ENCODE results near the gene YIPF5. TPM values are rescaled to one million over a fixed set of nuclear protein-coding genes. Genes with fewer than 3 reads are reported as not detected.

YIPF5 gene
- total RNA-seq, 1 experiment from 2014 or later: 66.9 TPM

- no peaks in the 10 kb centered on the region for H3K27me3 Mint-ChIP-seq (ENCODE audit: unreplicated experiment)
- no peak overlapping the region for H3K4me3 Mint-ChIP-seq (ENCODE audit: low read depth, unreplicated experiment)
- TF ChIP-seq, protein P1, sequence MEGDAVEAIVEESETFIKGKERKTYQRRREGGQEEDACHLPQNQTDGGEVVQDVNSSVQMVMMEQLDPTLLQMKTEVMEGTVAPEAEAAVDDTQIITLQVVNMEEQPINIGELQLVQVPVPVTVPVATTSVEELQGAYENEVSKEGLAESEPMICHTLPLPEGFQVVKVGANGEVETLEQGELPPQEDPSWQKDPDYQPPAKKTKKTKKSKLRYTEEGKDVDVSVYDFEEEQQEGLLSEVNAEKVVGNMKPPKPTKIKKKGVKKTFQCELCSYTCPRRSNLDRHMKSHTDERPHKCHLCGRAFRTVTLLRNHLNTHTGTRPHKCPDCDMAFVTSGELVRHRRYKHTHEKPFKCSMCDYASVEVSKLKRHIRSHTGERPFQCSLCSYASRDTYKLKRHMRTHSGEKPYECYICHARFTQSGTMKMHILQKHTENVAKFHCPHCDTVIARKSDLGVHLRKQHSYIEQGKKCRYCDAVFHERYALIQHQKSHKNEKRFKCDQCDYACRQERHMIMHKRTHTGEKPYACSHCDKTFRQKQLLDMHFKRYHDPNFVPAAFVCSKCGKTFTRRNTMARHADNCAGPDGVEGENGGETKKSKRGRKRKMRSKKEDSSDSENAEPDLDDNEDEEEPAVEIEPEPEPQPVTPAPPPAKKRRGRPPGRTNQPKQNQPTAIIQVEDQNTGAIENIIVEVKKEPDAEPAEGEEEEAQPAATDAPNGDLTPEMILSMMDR (IDR thresholded peaks at IDR 0.05; ENCODE audit: unreplicated experiment): no peak
- CTCF ChIA-PET: interaction anchor here (1.0 kb wide), 1 partner anchor 14 kb away, joined by 3 read pairs; no protein-coding TSS in a partner anchor
- peaks cover 17% of the 10 kb centered on the region for H3K36me3 Mint-ChIP-seq (ENCODE audit: insufficient read depth, unreplicated experiment)
- H3K27ac Mint-ChIP-seq (ENCODE audit: unreplicated experiment): no peak overlapping the region
- no peaks in the 10 kb centered on the region for H3K9me3 Mint-ChIP-seq (ENCODE audit: low read depth, unreplicated experiment)
- intact Hi-C loops (cut with micrococcal nuclease; ENCODE audit: unreplicated experiment): no loop called here
- no peaks in the 10 kb centered on the region for H3K4me1 Mint-ChIP-seq (ENCODE audit: low read depth, unreplicated experiment)
- DNase-seq: no peak
- BruUV-seq (replicated peaks): no TSS peak
Measured at GRCh38 chr5:144156767-144157171, 13.7 kb downstream of the YIPF5 start.

GRCh38 chr5:144151026-144151425 lies 19.4 kb downstream of the YIPF5 start:
- no peak for DNase-seq
- H3K36me3 Mint-ChIP-seq (ENCODE audit: insufficient read depth, unreplicated experiment): no peaks in the 10 kb centered on the region
- intact Hi-C loops (cut with micrococcal nuclease; ENCODE audit: unreplicated experiment): no loop called here
- no peaks in the 10 kb centered on the region for H3K4me1 Mint-ChIP-seq (ENCODE audit: low read depth, unreplicated experiment)
- CTCF ChIA-PET: no interaction called here
- no peak overlapping the region for H3K4me3 Mint-ChIP-seq (ENCODE audit: low read depth, unreplicated experiment)
- no peaks in the 10 kb centered on the region for H3K9me3 Mint-ChIP-seq (ENCODE audit: low read depth, unreplicated experiment)
- no TSS peak for BruUV-seq (replicated peaks)
- H3K27ac Mint-ChIP-seq (ENCODE audit: unreplicated experiment): no peak overlapping the region
- TF ChIP-seq, protein P1 (IDR thresholded peaks at IDR 0.05; ENCODE audit: unreplicated experiment): no peak
- H3K27me3 Mint-ChIP-seq (ENCODE audit: unreplicated experiment): no peaks in the 10 kb centered on the region

- Mint-ChIP-seq H3K27me3 (ENCODE audit: unreplicated experiment) (peaks cover 14% of the 10 kb centered on the region), H3K4me1 (ENCODE audit: low read depth, unreplicated experiment) (peaks cover 13% of the 10 kb centered on the region), H3K9me3 (ENCODE audit: low read depth, unreplicated experiment) (no peaks in the 10 kb centered on the region), H3K27ac (ENCODE audit: unreplicated experiment) (no peak overlapping the region), H3K36me3 (ENCODE audit: insufficient read depth, unreplicated experiment) (no peaks in the 10 kb centered on the region), H3K4me3 (ENCODE audit: low read depth, unreplicated experiment) (no peak overlapping the region)
- BruUV-seq (replicated peaks): no TSS peak
- intact Hi-C loops (cut with micrococcal nuclease; ENCODE audit: unreplicated experiment): loop anchor here (5.0 to 10.0 kb wide), 2 partner anchors 318 to 750 kb away; no protein-coding TSS in a partner anchor
- TF ChIP-seq, protein P1 (IDR thresholded peaks at IDR 0.05; ENCODE audit: unreplicated experiment): no peak
- no peak for DNase-seq
- CTCF ChIA-PET: no interaction called here
Measured at GRCh38 chr5:144144956-144145751, 25.3 kb downstream of the YIPF5 start.

DNA sequence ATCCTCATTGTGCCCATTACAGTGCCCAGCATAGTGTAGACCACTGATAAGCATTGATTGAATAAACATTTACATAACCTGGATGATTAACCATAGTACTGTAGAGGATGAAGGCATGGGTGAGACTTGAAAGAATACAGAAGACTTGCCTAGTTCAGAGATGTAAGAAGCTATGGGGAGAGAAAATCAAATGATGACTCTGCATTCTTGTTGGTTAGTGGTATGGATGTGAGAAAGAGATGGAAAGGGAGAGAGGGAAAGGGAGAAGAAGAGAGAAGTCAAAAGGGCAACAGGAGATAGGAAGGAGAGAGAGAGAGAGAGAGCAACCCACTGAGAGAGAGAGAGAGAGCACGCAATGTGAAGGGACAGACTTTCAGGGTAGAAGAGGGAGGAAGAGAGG lies 26.8 kb downstream of the YIPF5 start:
- CTCF ChIA-PET: no interaction called here
- no peak overlapping the region for H3K4me3 Mint-ChIP-seq (ENCODE audit: low read depth, unreplicated experiment)
- H3K27me3 Mint-ChIP-seq (ENCODE audit: unreplicated experiment): peaks cover 14% of the 10 kb centered on the region
- intact Hi-C loops (cut with micrococcal nuclease; ENCODE audit: unreplicated experiment): loop anchor here (10.0 kb wide), 1 partner anchor 749 kb away; no protein-coding TSS in a partner anchor
- no peaks in the 10 kb centered on the region for H3K9me3 Mint-ChIP-seq (ENCODE audit: low read depth, unreplicated experiment)
- TF ChIP-seq, protein P1 (IDR thresholded peaks at IDR 0.05; ENCODE audit: unreplicated experiment): no peak
- no TSS peak for BruUV-seq (replicated peaks)
- no peaks in the 10 kb centered on the region for H3K36me3 Mint-ChIP-seq (ENCODE audit: insufficient read depth, unreplicated experiment)
- no peak overlapping the region for H3K27ac Mint-ChIP-seq (ENCODE audit: unreplicated experiment)
- DNase-seq: no peak
- H3K4me1 Mint-ChIP-seq (ENCODE audit: low read depth, unreplicated experiment): peaks cover 21% of the 10 kb centered on the region

All from Calu3 (cell line).